GM19239 (cell line): ENCODE results near the gene GDPD4.

Experiments
- DNase-seq: peaks from one replicate; pipeline ENCODE4 v3.0.0; 2011; ENCODE audit warnings: low spot score; ENCODE audit not compliant: insufficient read length
- FAIRE-seq: peaks from 2 replicates; lab custom pipeline; 2011; peaks lifted over from hg19 to GRCh38; lab: Jason Lieb, UNC

Gene GDPD4

DNA sequence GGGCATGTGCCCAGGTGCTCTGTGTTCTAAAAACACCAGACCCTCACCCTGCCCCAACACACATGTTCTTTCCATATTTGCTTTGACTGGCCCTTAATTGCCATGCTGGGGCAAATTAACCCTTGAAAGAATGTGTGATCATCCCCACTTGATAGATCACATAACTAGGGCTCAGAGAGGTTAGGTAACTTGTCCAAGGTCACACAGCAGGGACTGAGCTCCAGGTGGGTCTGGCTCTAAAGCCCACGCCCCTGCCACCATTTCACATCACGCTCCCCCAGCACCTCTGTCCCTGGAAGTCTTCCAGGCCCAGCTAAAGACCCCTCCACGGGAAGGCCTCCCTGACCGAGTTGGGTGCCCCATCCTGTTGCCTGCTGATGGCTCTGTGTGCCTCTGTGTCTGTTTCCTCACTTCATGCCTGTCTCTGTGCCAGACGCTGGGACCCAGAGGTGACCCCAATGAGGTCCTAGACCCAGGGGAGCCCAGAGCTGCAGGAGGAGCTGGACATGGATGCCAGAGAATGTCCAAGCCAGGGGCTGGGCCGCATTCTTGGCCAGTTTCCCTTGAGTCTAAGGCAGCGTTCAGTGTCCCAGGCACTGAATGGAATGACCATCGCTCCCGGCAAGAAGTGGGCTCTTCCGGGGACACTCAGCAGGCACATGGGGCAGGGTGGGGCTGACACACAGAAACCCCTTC lies 93.7 kb downstream of the GDPD4 start:
- no peak for FAIRE-seq
- DNase-seq: no peak

- DNase-seq: no peak
- no peak for FAIRE-seq
These were observed 94.4 kb downstream of the GDPD4 start for GRCh38 chr11:77207019-77207485.

- no peak for DNase-seq
- no peak for FAIRE-seq
These were observed 95.0 kb downstream of the GDPD4 start for GRCh38 chr11:77206264-77207018.

DNA sequence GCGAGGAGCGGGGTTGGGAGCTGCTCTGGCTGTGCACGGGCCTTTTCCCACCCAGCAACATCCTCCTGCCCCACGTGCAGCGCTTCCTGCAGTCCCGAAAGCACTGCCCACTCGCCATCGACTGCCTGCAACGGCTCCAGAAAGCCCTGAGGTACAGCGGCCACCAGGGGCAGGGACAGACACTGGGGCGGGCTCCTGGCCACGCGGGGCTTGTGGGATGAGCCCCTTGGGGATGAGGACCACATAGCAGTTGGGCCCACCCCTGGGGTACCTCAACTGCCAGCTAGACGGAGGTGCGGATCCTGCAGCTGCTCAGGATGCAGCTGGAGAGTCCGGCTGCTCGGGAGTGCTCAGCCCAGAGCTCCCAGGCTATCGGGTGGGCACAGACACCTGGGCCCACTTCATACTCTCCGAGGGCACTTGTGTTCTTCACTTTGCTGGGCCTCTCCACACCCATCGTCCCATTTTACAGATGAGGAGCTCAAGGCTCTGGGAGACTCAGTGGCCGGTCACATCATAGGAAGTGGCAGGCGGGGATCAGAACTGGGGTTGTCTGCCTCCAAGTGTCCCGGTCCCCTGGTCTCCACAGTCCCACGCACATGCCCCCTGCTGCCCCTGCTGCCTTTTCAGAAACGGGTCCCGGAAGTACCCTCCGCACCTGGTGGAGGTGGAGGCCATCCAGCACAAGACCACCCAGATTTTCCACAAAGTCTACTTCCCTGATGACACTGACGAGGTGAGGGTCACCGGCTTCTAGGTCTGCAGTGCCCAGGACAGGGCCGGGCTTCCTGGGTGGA lies 95.8 kb downstream of the GDPD4 start:
- FAIRE-seq: no peak
- no peak for DNase-seq

DNA sequence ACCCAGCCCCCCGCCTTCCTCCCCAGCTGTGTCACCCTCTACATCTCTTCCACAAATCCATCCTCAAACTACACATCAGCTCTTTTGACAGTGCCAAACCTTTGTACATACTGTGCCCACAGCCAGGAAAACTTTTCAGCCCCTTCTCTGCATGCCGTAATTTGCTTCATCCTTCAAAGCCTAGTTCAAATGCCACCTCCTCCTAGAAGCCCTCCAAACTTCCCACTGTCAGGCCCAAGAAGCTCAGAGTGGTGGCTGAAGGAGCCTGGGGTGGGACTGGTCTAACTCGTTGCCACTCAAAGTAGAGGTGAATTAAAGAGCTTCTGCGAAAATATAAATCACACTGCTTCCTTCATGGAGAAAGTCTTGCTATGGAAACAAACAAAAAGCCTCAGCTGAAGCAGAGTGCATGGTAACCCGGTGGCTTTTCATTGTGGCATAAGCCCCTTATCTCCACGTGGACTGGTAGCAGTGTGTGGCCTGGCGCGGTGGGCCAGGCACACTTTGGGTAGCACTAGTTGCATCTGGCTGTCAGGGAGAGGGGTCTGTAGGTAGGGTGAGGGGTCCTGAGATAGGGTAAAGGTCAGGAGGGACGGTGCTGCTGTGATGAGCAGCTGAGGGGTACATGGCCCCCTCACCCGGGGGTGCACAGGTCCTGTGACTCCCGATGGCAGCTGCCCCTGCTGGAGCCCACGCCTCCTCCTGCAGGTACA lies 96.6 kb downstream of the GDPD4 start:
- FAIRE-seq: no peak
- DNase-seq: no peak

- no peak for DNase-seq
- no peak for FAIRE-seq
These were observed 97.4 kb downstream of the GDPD4 start for GRCh38 chr11:77203901-77204753.

GRCh38 chr11:77202941-77203900 lies 98.3 kb downstream of the GDPD4 start:
- DNase-seq (no peak), FAIRE-seq (no peak)

- no peak for FAIRE-seq
- no peak for DNase-seq
These were observed 99.3 kb downstream of the GDPD4 start for GRCh38 chr11:77201991-77202841.

DNA sequence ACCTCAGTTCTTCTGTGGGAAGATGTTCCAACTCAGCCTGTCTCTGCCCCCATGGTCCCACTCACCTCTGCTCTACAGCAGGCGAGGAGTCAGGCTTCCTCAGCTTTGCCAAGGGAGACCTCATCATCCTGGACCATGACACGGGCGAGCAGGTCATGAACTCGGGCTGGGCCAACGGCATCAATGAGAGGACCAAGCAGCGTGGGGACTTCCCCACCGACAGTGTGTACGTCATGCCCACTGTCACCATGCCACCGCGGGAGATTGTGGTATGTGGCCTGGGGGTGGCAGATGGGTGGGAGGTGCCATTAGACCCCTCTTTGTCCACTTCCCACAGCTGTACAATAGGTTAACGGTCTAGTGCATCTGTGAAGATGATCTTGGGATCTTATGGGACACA lies 100.1 kb downstream of the GDPD4 start:
- FAIRE-seq (no peak), DNase-seq (no peak)

GRCh38 chr11:77200351-77201268 lies 100.9 kb downstream of the GDPD4 start:
- DNase-seq: no peak
- FAIRE-seq: no peak

DNA sequence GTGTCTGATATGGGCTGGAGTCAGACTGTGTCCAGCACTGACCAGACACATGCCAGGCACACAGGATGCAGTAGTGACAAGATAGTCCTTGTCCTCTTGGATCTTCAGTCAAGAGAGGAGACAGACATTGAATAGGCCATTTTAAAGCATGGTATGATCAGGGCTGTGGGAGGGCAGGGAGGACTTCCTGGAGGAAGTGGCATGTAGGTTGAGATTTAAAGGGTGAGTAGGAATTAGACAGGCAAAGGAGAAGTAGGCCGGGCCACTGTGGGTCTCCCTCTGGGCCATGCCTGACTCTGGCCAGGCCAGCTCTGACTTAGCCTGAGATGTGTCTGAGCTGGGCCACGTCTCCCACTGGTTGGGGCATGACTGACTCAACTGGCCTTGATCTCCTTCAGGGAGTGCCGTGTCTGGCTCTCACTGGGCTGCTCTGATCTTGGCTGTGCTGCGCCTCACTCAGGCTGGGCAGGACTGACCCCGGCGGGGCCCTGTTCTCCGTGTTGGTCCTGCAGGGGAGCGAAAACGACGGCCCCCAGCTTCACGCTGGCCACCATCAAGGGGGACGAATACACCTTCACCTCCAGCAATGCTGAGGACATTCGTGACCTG lies 102.2 kb downstream of the GDPD4 start:
- DNase-seq (no peak), FAIRE-seq (no peak)

DNA sequence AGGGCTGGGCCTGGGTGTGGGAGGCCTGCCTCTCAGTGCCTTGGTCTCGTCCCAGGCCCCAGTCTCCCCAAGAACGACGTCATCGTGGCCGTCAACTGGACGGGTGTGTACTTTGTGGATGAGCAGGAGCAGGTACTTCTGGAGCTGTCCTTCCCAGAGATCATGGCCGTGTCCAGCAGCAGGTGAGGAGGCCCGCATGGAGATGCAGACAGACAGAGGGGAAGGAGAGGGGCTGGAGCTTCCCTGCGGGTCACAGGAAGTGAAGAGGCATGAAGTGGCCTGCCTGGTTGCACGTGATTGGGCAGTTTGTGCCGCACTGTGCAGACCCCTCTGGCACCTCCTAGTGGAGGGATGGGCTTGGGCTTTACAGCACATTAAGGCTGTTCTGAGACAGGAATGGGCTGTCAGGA lies 103.0 kb downstream of the GDPD4 start:
- peak; percentile 45 for DNase-seq
- FAIRE-seq: no peak

DNA sequence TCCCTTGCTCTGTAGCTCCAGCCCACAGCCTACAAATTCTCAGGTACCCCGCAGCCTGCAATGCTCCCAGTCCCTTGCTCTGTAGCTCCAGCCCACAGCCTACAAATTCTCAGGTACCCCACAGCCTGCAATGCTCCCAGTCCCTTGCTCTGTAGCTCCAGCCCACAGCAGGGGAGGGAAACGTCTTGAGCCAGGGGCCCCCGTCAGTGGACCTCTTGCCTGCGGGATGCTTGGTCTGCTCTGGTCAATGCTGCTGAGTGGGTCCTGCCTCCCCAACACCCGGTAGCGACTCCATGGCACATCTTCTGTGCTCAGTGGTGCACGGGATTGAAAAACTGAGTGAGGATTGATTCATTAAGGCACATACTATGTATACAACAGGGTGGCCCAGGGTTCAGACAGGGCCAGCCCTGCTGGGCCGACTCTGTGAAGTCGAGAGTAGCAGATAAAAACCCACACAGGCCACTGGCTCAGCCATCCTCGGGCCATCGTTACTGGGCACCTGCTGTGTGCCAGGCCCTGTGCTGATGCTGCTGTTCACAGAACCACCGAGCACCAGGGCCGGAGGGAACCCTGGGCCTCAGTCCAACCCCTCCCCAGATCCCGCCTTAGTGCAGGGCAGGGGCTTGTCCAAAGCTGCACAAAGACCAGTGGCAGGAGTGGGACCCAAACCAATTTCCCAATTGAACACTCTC lies 103.7 kb downstream of the GDPD4 start:
- FAIRE-seq (no peak), DNase-seq (no peak)

- no peak for FAIRE-seq
- no peak for DNase-seq
These were observed 104.5 kb downstream of the GDPD4 start for GRCh38 chr11:77196961-77197360.

GRCh38 chr11:77195071-77195755 lies 106.3 kb downstream of the GDPD4 start:
- no peak for FAIRE-seq
- DNase-seq: no peak
